ENCODE data around the gene AGBL1. TPM values are rescaled to one million over a fixed set of nuclear protein-coding genes. Genes with fewer than 3 reads are reported as not detected.

The AGBL1 gene
- total RNA-seq, 1 donor from 2014 or later = not detected

- TF ChIP-seq CTCF (IDR thresholded peaks at IDR 0.05) = no peak
- Mint-ChIP-seq H3K36me3 (ENCODE audit: unreplicated experiment) (no peaks in the 10 kb centered on the region), H3K27me3 (ENCODE audit: unreplicated experiment) (no peaks in the 10 kb centered on the region), H3K27ac (ENCODE audit: unreplicated experiment) (no peak overlapping the region), H3K4me1 (ENCODE audit: unreplicated experiment) (no peaks in the 10 kb centered on the region), H3K4me3 (ENCODE audit: unreplicated experiment) (no peak overlapping the region), H3K9me3 (ENCODE audit: unreplicated experiment) (peaks cover 10% of the 10 kb centered on the region)
- no peak for DNase-seq (ENCODE audit: extremely low spot score, unreplicated experiment)
Observed at GRCh38 chr15:86911022-86911421, 831.4 kb downstream of the AGBL1 start.

- no peak for TF ChIP-seq CTCF (IDR thresholded peaks at IDR 0.05)
- no peaks in the 10 kb centered on the region for H3K27me3 Mint-ChIP-seq (ENCODE audit: unreplicated experiment)
- no peaks in the 10 kb centered on the region for H3K4me1 Mint-ChIP-seq (ENCODE audit: unreplicated experiment)
- H3K9me3 Mint-ChIP-seq (ENCODE audit: unreplicated experiment) = peaks cover 10% of the 10 kb centered on the region
- H3K27ac Mint-ChIP-seq (ENCODE audit: unreplicated experiment) = no peak overlapping the region
- no peak overlapping the region for H3K4me3 Mint-ChIP-seq (ENCODE audit: unreplicated experiment)
- no peaks in the 10 kb centered on the region for H3K36me3 Mint-ChIP-seq (ENCODE audit: unreplicated experiment)
- DNase-seq (ENCODE audit: extremely low spot score, unreplicated experiment) = no peak
Observed at GRCh38 chr15:86912661-86913060, 833.0 kb downstream of the AGBL1 start.

- Mint-ChIP-seq H3K4me3 (ENCODE audit: unreplicated experiment) (no peak overlapping the region), H3K27me3 (ENCODE audit: unreplicated experiment) (no peaks in the 10 kb centered on the region), H3K4me1 (ENCODE audit: unreplicated experiment) (no peaks in the 10 kb centered on the region), H3K9me3 (ENCODE audit: unreplicated experiment) (no peaks in the 10 kb centered on the region), H3K27ac (ENCODE audit: unreplicated experiment) (no peak overlapping the region), H3K36me3 (ENCODE audit: unreplicated experiment) (no peaks in the 10 kb centered on the region)
- TF ChIP-seq CTCF (IDR thresholded peaks at IDR 0.05) = peak; percentile 46
- no peak for DNase-seq (ENCODE audit: extremely low spot score, unreplicated experiment)
Observed at GRCh38 chr15:86915811-86916331, 836.2 kb downstream of the AGBL1 start.

- Mint-ChIP-seq H3K27me3 (ENCODE audit: unreplicated experiment) (no peaks in the 10 kb centered on the region), H3K9me3 (ENCODE audit: unreplicated experiment) (no peaks in the 10 kb centered on the region), H3K27ac (ENCODE audit: unreplicated experiment) (no peak overlapping the region), H3K36me3 (ENCODE audit: unreplicated experiment) (no peaks in the 10 kb centered on the region), H3K4me1 (ENCODE audit: unreplicated experiment) (no peaks in the 10 kb centered on the region), H3K4me3 (ENCODE audit: unreplicated experiment) (no peak overlapping the region)
- TF ChIP-seq CTCF (IDR thresholded peaks at IDR 0.05) = no peak
- DNase-seq (ENCODE audit: extremely low spot score, unreplicated experiment) = no peak
Observed at GRCh38 chr15:86916671-86917360, 837.1 kb downstream of the AGBL1 start.

- no peak for DNase-seq (ENCODE audit: extremely low spot score, unreplicated experiment)
Observed at GRCh38 chr15:86917361-86917671, 837.6 kb downstream of the AGBL1 start.

More at GRCh38 chr15:86917361-86917671, 837.6 kb downstream of the AGBL1 start:
- Mint-ChIP-seq H3K36me3 (ENCODE audit: unreplicated experiment) (no peaks in the 10 kb centered on the region), H3K27me3 (ENCODE audit: unreplicated experiment) (no peaks in the 10 kb centered on the region), H3K4me3 (ENCODE audit: unreplicated experiment) (no peak overlapping the region), H3K9me3 (ENCODE audit: unreplicated experiment) (no peaks in the 10 kb centered on the region), H3K27ac (ENCODE audit: unreplicated experiment) (no peak overlapping the region), H3K4me1 (ENCODE audit: unreplicated experiment) (no peaks in the 10 kb centered on the region)
- TF ChIP-seq CTCF (IDR thresholded peaks at IDR 0.05) = no peak

Measured in osteocyte (in vitro differentiated cells).